Cerebellar cortex (tissue), 1 donor: Measurements from ENCODE around the gene ZNRF1.

Source experiments
- DNase-seq: peaks from one replicate; pipeline ENCODE4 v3.0.0-alpha.2; 2015; ENCODE audit warnings: low spot score

The ZNRF1 gene

GRCh38 chr16:75027520-75028300 lies 28.9 kb downstream of the ZNRF1 start:
- DNase-seq = no peak

- no peak for DNase-seq
Observed at GRCh38 chr16:75028544-75029135, 29.8 kb downstream of the ZNRF1 start.

GRCh38 chr16:75029854-75030253 lies 31.0 kb downstream of the ZNRF1 start:
- DNase-seq = no peak

- no peak for DNase-seq
Observed at GRCh38 chr16:75032655-75033054, 33.8 kb downstream of the ZNRF1 start.

DNA sequence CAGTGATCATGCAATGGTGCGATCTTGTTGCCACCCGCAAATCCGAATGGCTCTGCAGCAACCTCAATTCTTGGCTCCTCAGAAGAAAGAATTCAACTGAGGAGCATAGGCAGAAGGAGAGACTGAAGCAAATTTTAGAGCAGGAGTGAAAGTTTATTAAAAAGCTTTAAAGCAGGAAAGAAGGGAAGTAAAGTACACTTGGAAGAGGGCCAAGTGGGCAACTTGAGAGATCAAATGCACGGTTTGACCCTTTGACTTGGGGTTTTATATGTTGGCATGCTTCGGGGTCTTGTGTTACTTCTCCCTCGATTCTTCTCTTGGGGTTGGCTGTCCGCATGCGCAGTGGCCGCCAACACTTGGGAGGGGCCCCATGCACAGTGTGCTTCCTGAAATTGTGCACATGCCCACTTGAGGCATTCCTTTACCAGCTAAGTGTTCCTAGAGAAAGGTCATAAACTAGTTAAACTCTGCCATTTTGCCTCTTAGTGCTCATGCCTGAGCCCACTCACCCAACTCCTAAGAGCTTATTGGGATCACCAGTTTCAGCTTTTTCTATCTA lies 36.7 kb downstream of the ZNRF1 start:
- no peak for DNase-seq

GRCh38 chr16:75038036-75038858 lies 39.4 kb downstream of the ZNRF1 start:
- DNase-seq = no peak

DNA sequence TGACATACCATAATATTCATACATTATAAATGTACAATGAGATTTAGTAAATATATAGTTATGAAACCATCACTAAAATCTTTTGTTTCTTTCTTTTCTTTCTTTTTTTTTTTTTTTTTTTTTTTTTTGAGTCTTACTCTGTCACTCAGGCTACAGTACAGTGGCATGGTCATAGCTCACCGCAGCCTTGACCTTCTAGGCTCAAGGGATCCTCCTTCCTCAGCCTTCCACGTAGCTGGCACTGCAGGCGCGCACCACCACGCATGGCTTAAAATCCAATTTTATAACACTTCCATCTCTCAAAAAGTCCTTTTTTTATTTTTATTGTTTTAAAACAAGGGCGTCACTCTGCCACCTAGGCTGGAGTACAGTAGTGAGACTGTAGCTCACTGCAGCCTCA lies 41.1 kb downstream of the ZNRF1 start:
- no peak for DNase-seq

DNA sequence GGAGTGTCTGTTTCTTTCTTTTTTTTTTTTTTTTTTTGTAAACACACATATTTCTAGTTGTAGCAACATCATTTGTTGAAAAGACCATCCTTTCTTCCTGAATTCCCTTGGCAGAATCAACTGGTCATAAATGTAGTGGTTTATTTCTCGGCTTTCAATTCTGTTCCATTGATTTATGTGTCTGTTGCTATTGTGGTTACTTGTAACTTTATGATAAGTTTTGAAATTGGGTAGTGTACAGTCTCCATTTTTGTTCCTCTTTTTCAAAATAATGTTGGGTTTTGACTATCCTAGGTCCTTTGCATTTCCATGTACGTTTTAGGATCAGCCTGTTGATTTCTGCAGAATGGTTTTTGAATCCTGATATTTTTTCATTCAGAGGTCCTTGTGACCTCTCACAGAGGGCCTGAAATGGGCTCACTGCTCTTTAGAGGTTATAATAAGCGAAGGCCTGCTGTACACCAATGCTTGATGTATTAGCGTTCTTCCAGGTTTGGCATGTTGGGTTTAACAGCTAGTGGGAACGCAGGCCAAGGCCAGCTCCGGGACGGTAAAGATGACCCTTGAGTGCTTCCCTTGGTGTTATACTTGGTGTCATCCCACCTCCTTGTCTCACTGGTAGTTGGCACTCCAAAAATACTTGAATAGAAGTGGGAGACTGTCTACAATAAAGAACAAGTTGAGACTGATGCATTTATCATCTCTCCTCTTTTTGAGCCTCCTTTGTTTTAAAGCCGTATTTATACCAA lies 43.8 kb downstream of the ZNRF1 start:
- DNase-seq = no peak

DNA sequence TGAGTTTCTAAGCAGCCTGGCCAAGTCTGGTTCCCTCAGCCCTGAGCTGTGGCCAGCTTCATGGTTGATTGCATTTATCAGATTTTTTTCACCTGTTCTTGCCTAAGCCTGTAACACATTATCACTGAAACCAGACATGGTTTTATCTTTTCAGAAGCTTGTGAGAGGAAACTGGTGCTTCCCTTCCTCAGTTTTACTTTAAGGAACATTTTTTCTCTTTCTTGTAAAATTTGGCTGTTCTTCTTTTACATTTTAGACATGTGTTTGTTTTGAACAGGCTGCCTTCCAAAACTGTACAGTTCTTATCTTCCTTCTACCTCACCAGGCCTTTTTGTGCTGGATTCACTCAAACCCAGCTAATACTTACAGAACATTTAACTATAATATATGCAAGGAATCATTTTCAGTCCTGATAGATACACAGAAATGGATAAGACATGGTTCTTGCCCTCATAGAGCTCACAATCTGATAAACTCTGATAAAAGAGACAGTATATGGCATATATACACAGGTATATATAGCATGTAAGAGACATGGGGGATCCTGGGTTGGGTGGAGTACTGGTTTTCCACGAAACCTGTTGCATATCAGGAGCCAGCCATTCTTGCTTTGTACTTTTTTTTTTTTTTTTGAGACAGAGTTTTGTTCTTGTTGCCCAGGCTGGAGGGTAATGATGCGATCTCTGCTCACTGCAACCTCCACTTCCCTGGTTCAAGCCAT lies 44.5 kb downstream of the ZNRF1 start:
- DNase-seq = peak; percentile 62

GRCh38 chr16:75044800-75045361 lies 46.1 kb downstream of the ZNRF1 start:
- no peak for DNase-seq

- DNase-seq = no peak
Observed at GRCh38 chr16:75045424-75045823, 46.6 kb downstream of the ZNRF1 start.

- no peak for DNase-seq
Observed at GRCh38 chr16:75048054-75048453, 49.2 kb downstream of the ZNRF1 start.

- DNase-seq = no peak
Observed at GRCh38 chr16:75048530-75048929, 49.7 kb downstream of the ZNRF1 start.

DNA sequence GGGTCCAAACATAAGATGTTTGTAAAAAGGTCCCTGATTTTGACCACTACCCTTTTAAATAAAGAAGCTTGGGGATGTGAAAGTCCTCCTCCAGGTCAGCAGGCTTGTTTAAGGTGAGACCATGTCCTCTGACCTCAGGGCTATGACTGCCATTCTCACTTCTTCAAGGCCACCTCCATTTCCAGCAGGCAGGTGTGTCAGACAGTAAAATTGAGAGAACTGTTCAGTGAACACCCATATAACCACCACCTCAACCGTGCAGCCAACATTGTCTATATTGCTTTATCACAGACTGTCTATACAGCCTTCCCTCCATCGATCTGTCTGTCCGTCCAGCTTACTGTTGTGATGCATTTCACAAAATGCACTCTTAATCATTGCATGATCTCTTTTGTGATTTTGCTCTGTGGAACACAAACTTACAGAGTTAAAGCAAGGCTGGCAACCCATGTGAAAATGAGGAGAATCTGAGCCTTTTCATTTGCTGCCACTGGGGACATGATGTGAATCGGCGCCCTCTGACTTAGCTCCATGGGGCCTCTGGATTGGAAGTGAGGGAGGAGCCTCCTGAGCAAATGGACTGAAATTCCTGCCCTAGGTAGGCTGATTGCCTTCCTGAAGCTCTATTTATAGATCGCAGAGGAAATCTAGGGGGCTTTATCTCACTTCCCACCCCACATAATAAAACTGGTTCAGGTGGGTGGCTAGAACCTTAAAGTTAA lies 53.8 kb downstream of the ZNRF1 start:
- DNase-seq = no peak

DNA sequence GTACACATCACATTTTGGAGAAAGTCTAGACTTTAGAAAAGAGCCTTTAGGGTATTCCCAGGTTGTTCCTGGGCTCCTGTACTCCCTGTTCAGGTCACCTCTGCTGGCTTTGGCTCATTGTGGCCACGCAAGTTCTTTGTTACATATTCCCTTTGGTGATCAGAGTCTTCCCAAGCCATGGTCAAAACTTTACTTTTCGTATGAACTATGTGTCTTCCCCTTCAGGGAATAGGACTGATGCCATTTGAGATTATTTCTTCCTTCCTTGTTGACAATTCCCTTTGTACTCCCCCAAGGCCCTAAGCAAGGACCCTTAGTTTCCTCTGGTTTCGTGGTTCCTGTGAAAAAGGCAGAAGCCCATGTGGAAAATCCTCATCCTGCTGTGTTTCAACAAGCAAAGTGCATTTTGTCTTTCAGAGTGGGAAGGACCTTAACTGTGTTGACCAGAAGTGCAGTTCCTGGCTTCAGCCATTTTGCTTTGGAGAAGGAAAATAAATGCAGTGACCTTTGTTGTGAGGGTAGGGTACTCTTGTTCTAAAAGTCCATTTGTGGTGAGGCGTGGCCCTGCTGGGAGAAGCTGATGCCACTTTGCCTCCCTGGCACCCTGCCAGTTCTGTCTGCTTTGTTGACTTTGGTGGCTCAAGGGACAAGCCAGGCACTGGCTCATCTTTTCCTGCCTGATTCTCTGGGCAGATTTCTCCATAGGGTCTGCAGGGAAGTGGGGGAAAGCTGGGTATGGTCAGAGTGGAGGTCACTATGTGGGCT lies 55.1 kb downstream of the ZNRF1 start:
- peak; percentile 39 for DNase-seq

DNA sequence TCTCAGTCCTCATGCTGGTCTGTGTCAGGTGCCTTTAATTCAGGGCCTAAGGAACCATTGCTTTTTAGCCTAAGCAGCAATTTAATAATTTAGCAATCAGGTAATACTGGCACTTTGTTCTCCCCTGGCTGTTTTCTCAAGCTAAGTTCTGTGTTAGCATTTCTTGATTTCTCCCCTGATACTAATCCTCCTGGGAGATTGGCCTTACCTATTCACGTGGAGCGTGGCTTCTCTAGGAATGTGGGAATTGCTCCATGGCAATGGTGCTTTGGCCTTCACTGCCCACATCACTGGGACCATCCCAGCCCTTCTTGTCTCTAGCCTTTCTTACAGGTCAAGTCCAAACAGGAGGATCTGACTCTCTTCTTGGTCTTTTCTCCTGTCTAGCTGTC lies 55.7 kb downstream of the ZNRF1 start:
- no peak for DNase-seq

DNA sequence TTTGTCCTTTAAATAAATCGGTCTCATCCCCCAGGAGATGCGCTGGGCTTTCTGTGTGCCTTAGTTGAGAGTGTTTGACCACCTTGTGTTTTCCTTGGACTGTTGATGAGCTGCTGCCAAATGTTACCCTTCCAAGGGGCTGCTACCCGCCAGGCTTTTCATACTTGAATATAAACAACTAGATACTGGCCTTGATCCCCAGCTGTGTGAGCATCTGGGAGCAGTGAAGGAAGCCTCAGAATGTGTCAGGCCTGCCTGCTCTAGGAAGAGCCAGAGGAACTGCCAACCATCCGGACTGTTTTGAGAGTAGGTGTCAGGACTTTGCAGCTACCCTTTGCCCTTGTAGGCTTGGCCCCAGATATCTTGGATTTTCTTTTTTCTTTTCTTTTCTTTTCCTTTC lies 60.0 kb downstream of the ZNRF1 start:
- no peak for DNase-seq

- DNase-seq = no peak
Observed at GRCh38 chr16:75059411-75059810, 60.6 kb downstream of the ZNRF1 start.

- DNase-seq = no peak
Observed at GRCh38 chr16:75060723-75061122, 61.9 kb downstream of the ZNRF1 start.
